ENCODE data around the gene CCDC178.

DNA sequence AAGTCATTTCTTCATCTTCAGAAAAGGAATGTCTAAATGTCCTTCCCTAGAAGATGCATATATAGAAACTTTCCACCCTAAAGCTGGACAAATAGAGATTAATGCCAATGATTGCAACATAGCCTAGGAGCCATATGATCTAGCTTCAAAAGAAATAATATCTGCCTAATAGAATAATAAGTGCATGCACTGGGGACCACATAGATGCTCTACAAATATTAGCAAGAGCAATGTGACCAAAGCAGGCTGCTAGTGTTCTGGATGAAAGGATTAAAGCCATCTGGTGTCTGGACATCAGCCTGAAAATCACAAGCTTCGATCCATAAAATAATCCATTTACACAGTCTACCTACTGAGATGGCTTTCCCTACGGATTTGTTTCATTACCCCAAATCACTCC lies 387.6 kb downstream of the CCDC178 start:
- TF ChIP-seq, protein P1, sequence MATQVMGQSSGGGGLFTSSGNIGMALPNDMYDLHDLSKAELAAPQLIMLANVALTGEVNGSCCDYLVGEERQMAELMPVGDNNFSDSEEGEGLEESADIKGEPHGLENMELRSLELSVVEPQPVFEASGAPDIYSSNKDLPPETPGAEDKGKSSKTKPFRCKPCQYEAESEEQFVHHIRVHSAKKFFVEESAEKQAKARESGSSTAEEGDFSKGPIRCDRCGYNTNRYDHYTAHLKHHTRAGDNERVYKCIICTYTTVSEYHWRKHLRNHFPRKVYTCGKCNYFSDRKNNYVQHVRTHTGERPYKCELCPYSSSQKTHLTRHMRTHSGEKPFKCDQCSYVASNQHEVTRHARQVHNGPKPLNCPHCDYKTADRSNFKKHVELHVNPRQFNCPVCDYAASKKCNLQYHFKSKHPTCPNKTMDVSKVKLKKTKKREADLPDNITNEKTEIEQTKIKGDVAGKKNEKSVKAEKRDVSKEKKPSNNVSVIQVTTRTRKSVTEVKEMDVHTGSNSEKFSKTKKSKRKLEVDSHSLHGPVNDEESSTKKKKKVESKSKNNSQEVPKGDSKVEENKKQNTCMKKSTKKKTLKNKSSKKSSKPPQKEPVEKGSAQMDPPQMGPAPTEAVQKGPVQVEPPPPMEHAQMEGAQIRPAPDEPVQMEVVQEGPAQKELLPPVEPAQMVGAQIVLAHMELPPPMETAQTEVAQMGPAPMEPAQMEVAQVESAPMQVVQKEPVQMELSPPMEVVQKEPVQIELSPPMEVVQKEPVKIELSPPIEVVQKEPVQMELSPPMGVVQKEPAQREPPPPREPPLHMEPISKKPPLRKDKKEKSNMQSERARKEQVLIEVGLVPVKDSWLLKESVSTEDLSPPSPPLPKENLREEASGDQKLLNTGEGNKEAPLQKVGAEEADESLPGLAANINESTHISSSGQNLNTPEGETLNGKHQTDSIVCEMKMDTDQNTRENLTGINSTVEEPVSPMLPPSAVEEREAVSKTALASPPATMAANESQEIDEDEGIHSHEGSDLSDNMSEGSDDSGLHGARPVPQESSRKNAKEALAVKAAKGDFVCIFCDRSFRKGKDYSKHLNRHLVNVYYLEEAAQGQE (IDR thresholded peaks at IDR 0.05; ENCODE audit: low read depth), result no peak
- TF ChIP-seq, protein P2, sequence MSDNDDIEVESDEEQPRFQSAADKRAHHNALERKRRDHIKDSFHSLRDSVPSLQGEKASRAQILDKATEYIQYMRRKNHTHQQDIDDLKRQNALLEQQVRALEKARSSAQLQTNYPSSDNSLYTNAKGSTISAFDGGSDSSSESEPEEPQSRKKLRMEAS (IDR thresholded peaks at IDR 0.05), result no peak
- TF ChIP-seq TAF1 (IDR thresholded peaks at IDR 0.05; ENCODE audit: low read depth) (no peak), CEBPB (IDR thresholded peaks at IDR 0.05) (peak; percentile 95), RAD21 (IDR thresholded peaks at IDR 0.05; ENCODE audit: low read depth) (no peak), YY1 (IDR thresholded peaks at IDR 0.05; ENCODE audit: low read depth) (no peak)
